HG02885 (cell line): ENCODE data around the gene BICC1.
"Not testable (repeated sequence)": the region's sequence is repeated elsewhere in the genome, so short reads cannot be mapped to it uniquely, and the experiment has no call there.

ENCODE experiments used
- ATAC-seq: cut with Tn5 transposase; IDR thresholded peaks from one replicate; pipeline ENCODE4 v1.9.1; 2021; ENCODE audit warnings: mild to moderate bottlenecking; ENCODE audit not compliant: unreplicated experiment, poor library complexity

Gene BICC1

GRCh38 chr10:58838561-58839208 lies 326.0 kb downstream of the BICC1 start:
- ATAC-seq, result no peak

- no peak for ATAC-seq
Observed at GRCh38 chr10:58839771-58840170, 327.1 kb downstream of the BICC1 start.

- no peak for ATAC-seq
Observed at GRCh38 chr10:58840840-58841435, 328.3 kb downstream of the BICC1 start.

- ATAC-seq, result no peak
Observed at GRCh38 chr10:58842860-58843376, 330.2 kb downstream of the BICC1 start.

- ATAC-seq, result no peak
Observed at GRCh38 chr10:58843760-58844159, 331.1 kb downstream of the BICC1 start.

- ATAC-seq, result no peak
Observed at GRCh38 chr10:58844680-58845079, 332.0 kb downstream of the BICC1 start.

- no peak for ATAC-seq
Observed at GRCh38 chr10:58846856-58847255, 334.2 kb downstream of the BICC1 start.

- ATAC-seq, result no peak
Observed at GRCh38 chr10:58851606-58852005, 338.9 kb downstream of the BICC1 start.

- no peak for ATAC-seq
Observed at GRCh38 chr10:58853668-58854067, 341.0 kb downstream of the BICC1 start.

GRCh38 chr10:58854811-58855210 lies 342.1 kb downstream of the BICC1 start:
- ATAC-seq, result no peak

GRCh38 chr10:58856508-58857240 lies 344.0 kb downstream of the BICC1 start:
- ATAC-seq, result no peak

GRCh38 chr10:58857251-58857805 lies 344.7 kb downstream of the BICC1 start:
- ATAC-seq, result no peak

- ATAC-seq, result not testable (repeated sequence)
Observed at GRCh38 chr10:58858123-58858522, 345.5 kb downstream of the BICC1 start.

- ATAC-seq, result no peak
Observed at GRCh38 chr10:58859526-58859925, 346.9 kb downstream of the BICC1 start.

GRCh38 chr10:58867683-58868082 lies 355.0 kb downstream of the BICC1 start:
- peak; percentile 69 for ATAC-seq

GRCh38 chr10:58868736-58869435 lies 356.2 kb downstream of the BICC1 start:
- no peak for ATAC-seq

- no peak for ATAC-seq
Observed at GRCh38 chr10:58870070-58870469, 357.4 kb downstream of the BICC1 start.

- ATAC-seq, result no peak
Observed at GRCh38 chr10:58873161-58873560, 360.5 kb downstream of the BICC1 start.
